ENCODE results near the gene CHDH. TPM values are rescaled to one million over a fixed set of nuclear protein-coding genes. Genes with fewer than 3 reads are reported as not detected.

Gene CHDH
- total and polyA plus RNA-seq, 2 donors (not counting 1 experiment from before 2014, with no cell fraction given): 0.03 to 0.37 TPM

DNA sequence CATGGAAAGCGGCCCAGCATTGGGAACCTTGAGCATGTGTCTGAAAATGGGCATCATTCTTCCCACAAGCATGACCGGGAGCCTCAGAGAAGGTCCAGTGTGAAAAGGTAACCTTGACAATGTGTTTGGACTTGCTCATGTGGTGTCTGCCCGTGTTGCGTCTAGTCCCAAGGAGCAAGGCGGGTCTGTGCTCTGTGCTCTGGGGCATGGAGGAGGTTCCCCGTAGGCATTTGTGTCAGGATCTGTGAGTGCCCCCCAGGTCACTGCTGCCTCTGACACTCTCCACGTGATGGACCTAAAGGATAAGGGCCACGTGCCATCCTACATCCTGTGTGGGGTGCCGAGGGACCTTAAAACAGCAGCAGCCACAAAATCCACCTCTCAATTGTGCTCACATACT, 44.9 kb downstream of the CHDH start:
- Mint-ChIP-seq H3K4me3 (no peak overlapping the region), H3K4me1 (no peaks in the 10 kb centered on the region), H3K27me3 (peaks cover 4% of the 10 kb centered on the region), H3K9me3 (ENCODE audit: insufficient read depth) (no peaks in the 10 kb centered on the region), H3K27ac (no peak overlapping the region)
- no peak overlapping the region for H3K4me2 ChIP-seq (replicated peaks; ENCODE audit: low read depth, low read length, poor library complexity, severe bottlenecking)
- no peaks in the 10 kb centered on the region for H3K79me2 ChIP-seq (ENCODE audit: control insufficient read depth, insufficient read depth, low read length)
- intact Hi-C loops (cut with micrococcal nuclease): no loop called here
- no peaks in the 10 kb centered on the region for H3K9me3 ChIP-seq (ENCODE audit: control extremely low read depth in 1 of 3, control insufficient read depth in 2 of 3, insufficient read depth in 1 of 3, low read length in 2 of 3)
- ATAC-seq (ENCODE audit: low read depth) (no peak), DNase-seq (no peak)
- H3K27me3 ChIP-seq (replicated peaks in 1 of 4; ENCODE audit: control extremely low read depth in 1 of 4, control insufficient read depth in 3 of 4, insufficient read depth in 4 of 4, low read length in 3 of 4): no peaks in the 10 kb centered on the region
- ChIA-PET POLR2A (no interaction called here), CTCF (no interaction called here)
- WGBS (ENCODE audit: insufficient coverage): 100% methylated on average over 6 of the region's 9 CpGs
- TF ChIP-seq, protein P1, sequence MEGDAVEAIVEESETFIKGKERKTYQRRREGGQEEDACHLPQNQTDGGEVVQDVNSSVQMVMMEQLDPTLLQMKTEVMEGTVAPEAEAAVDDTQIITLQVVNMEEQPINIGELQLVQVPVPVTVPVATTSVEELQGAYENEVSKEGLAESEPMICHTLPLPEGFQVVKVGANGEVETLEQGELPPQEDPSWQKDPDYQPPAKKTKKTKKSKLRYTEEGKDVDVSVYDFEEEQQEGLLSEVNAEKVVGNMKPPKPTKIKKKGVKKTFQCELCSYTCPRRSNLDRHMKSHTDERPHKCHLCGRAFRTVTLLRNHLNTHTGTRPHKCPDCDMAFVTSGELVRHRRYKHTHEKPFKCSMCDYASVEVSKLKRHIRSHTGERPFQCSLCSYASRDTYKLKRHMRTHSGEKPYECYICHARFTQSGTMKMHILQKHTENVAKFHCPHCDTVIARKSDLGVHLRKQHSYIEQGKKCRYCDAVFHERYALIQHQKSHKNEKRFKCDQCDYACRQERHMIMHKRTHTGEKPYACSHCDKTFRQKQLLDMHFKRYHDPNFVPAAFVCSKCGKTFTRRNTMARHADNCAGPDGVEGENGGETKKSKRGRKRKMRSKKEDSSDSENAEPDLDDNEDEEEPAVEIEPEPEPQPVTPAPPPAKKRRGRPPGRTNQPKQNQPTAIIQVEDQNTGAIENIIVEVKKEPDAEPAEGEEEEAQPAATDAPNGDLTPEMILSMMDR (IDR thresholded peaks at IDR 0.05): no peak
- no peak for TF ChIP-seq EZH2 (IDR thresholded peaks at IDR 0.05; ENCODE audit: borderline replicate concordance, insufficient read depth, low read depth, low read length, poor library complexity, severe bottlenecking)
- H3K9ac ChIP-seq (ENCODE audit: low read length): no peak overlapping the region
- no peak overlapping the region for H3K4me3 ChIP-seq (ENCODE audit: control extremely low read depth in 1 of 5, extremely low read depth in 1 of 5, insufficient read depth in 1 of 5, low read depth in 2 of 5, low read length in 4 of 5)
- H2AFZ ChIP-seq (ENCODE audit: insufficient read depth, low read depth, low read length, poor library complexity, severe bottlenecking): no peak overlapping the region
- H3K36me3 ChIP-seq (replicated peaks in 1 of 2; ENCODE audit: control extremely low read depth in 1 of 2, control insufficient read depth in 1 of 2, extremely low read depth in 1 of 2, insufficient read depth in 2 of 2, low read length in 1 of 2): no peaks in the 10 kb centered on the region
- no peaks in the 10 kb centered on the region for H3K4me1 ChIP-seq (ENCODE audit: control insufficient read depth in 2 of 2, insufficient read depth in 2 of 2, low read length in 2 of 2)
- H3K27ac ChIP-seq (ENCODE audit: low read length in 2 of 2): no peak overlapping the region
- no peaks in the 10 kb centered on the region for H4K20me1 ChIP-seq (ENCODE audit: control insufficient read depth, insufficient read depth, low read length, poor library complexity, severe bottlenecking)

DNA sequence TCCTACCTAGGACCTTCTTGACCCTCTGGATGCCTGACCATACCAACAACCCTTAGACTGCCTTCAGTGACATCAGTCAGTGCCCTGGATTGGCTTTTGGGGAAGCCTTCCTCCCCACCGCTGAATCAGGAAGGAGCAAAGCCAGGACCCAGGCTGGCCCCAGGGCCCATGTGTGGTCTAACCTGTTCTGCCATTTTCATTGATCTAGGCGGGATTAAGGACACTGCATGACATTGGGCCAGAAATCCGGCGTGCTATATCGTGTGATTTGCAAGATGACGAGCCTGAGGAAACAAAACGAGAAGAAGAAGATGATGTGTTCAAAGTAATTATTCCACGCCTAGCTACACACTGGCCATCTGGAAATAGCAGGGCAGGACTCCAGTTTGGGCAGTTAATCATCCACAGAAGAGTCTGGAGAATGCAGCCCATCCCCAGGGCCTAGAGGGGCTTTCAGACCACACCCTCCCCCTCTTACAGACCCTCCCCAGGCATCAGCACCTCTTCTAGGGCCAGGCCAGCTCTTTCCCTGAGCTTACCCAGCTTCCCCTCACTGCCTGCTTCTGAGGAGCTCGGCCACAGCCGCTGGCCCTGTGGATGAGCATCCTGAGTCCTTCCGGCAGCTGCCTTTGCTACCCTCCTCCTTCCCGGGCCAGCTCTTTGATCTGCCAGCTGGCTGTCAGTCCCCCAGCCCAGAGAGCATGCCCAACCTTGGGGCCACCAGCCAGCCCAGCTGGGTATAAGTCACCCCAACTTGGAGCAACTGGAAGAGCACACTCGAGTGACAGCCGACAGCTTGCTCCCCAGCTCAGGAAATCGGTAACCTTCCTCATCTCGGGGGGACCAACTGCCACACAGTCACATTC, 45.9 kb downstream of the CHDH start:
- no peak overlapping the region for H3K4me3 ChIP-seq (ENCODE audit: control extremely low read depth in 1 of 5, extremely low read depth in 1 of 5, insufficient read depth in 1 of 5, low read depth in 2 of 5, low read length in 4 of 5)
- peaks cover 4% of the 10 kb centered on the region for H3K27me3 Mint-ChIP-seq
- CTCF ChIA-PET: no interaction called here

More for the DNA sequence above, 45.9 kb downstream of the CHDH start:
- Histone ChIP-seq H3K9ac (ENCODE audit: low read length) (no peak overlapping the region), H4K20me1 (ENCODE audit: control insufficient read depth, insufficient read depth, low read length, poor library complexity, severe bottlenecking) (no peaks in the 10 kb centered on the region), H3K27me3 (replicated peaks in 1 of 4; ENCODE audit: control extremely low read depth in 1 of 4, control insufficient read depth in 3 of 4, insufficient read depth in 4 of 4, low read length in 3 of 4) (no peaks in the 10 kb centered on the region), H3K36me3 (replicated peaks in 1 of 2; ENCODE audit: control extremely low read depth in 1 of 2, control insufficient read depth in 1 of 2, extremely low read depth in 1 of 2, insufficient read depth in 2 of 2, low read length in 1 of 2) (no peaks in the 10 kb centered on the region), H2AFZ (ENCODE audit: insufficient read depth, low read depth, low read length, poor library complexity, severe bottlenecking) (no peak overlapping the region), H3K27ac (ENCODE audit: low read length in 2 of 2) (no peak overlapping the region), H3K9me3 (ENCODE audit: control extremely low read depth in 1 of 3, control insufficient read depth in 2 of 3, insufficient read depth in 1 of 3, low read length in 2 of 3) (no peaks in the 10 kb centered on the region), H3K4me1 (ENCODE audit: control insufficient read depth in 2 of 2, insufficient read depth in 2 of 2, low read length in 2 of 2) (no peaks in the 10 kb centered on the region), H3K4me2 (replicated peaks; ENCODE audit: low read depth, low read length, poor library complexity, severe bottlenecking) (no peak overlapping the region), H3K79me2 (ENCODE audit: control insufficient read depth, insufficient read depth, low read length) (no peaks in the 10 kb centered on the region)
- H3K27ac Mint-ChIP-seq: no peak overlapping the region
- H3K9me3 Mint-ChIP-seq (ENCODE audit: insufficient read depth): no peaks in the 10 kb centered on the region
- POLR2A ChIA-PET: no interaction called here
- ATAC-seq (ENCODE audit: low read depth): no peak
- intact Hi-C loops (cut with micrococcal nuclease): no loop called here
- 92% methylated on average over 15 of the region's 16 CpGs for WGBS (ENCODE audit: insufficient coverage)
- TF ChIP-seq, protein P1 (IDR thresholded peaks at IDR 0.05): no peak
- TF ChIP-seq EZH2 (IDR thresholded peaks at IDR 0.05; ENCODE audit: borderline replicate concordance, insufficient read depth, low read depth, low read length, poor library complexity, severe bottlenecking): no peak
- H3K4me1 Mint-ChIP-seq: no peaks in the 10 kb centered on the region
- no peak for DNase-seq
- H3K4me3 Mint-ChIP-seq: no peak overlapping the region

Measured in B cell (primary cell).